ENCODE data around the gene USP17L17. TPM values are rescaled to one million over a fixed set of nuclear protein-coding genes. Genes with fewer than 3 reads are reported as not detected.
"Not testable (repeated sequence)": the region's sequence is repeated elsewhere in the genome, so short reads cannot be mapped to it uniquely, and the experiment has no call there.

USP17L17 gene
- polyA plus RNA-seq (ENCODE audit: insufficient read length in 3 of 3), result not detected

- not testable (repeated sequence) for DNase-seq (ENCODE audit: low read depth in 3 of 3, low spot score in 2 of 3)
These were observed at the start of gene USP17L17 for GRCh38 chr4:9243579-9243978. Gene USP17L17 (plus strand): TSS chr4:9243879. CDS start chr4:9243879, 0 bp downstream.

DNA sequence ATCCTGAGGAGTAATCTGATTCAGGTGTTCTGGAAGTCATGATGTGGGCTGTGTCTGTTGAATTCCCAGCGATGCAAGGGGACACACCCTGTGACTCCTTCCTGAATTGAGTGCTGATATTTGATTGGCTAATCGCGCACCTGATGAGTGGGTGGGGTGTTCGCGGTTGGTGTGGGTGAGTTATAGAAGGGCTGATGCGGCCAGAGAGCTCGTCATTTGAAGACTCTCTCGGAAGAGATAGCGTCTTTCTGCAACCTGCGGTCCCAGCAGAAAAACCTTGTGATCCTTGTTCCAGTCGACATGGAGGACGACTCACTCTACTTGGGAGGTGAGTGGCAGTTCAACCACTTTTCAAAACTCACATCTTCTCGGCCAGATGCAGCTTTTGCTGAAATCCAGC, 33.3 kb upstream of the USP17L17 start, which contains the start of gene USP17L10:
TSS of gene USP17L10 (plus strand) at position 301 of the 400 bp plus-strand sequence. CDS start at position 301, 0 bp downstream.
- not testable (repeated sequence) for DNase-seq (ENCODE audit: low read depth in 3 of 3, low spot score in 2 of 3)

DNA sequence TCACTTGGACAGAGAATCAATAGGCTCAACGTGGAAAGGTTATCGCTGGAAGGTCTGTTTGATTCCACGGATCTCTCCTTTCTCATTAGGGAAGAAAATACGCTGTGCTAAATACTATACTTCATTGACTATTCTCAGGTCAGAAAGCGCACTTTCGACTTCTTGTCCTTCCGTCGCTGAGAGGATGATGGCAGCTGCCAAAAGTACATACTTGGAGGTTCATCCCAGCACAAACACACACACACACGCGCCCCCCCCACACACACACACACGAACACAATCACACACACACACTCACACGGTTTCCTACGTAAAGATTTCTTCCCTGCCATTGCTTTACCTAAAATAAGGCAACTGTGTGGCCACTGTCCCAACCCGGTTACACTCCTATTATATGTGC, 29.0 kb upstream of the USP17L17 start:
- DNase-seq (ENCODE audit: low read depth in 3 of 3, low spot score in 2 of 3), result not testable (repeated sequence)

GRCh38 chr4:9215105-9215504, 28.6 kb upstream of the USP17L17 start, which contains the start of gene USP17L11:
Gene USP17L11 (plus strand): TSS chr4:9215405. CDS start chr4:9215405, 0 bp downstream.
- DNase-seq (ENCODE audit: low read depth in 3 of 3, low spot score in 2 of 3), result not testable (repeated sequence)

DNA sequence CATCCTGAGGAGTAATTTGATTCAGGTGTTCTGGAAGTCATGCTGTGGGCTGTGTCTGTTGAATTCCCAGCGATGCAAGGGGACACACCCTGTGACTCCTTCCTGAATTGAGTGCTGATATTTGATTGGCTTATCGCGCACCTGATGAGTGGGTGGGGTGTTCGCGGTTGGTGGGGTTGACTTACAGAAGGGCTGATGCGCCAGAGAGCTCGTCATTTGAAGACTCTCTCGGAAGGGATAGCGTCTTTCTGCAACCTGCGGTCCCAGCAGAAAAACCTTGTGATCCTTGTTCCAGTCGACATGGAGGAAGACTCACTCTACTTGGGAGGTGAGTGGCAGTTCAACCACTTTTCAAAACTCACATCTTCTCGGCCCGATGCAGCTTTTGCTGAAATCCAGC, 23.8 kb upstream of the USP17L17 start, which contains the start of gene USP17L12:
TSS of gene USP17L12 (plus strand) at position 301 of the 400 bp plus-strand sequence. CDS start at position 301, 0 bp downstream.
- DNase-seq (ENCODE audit: low read depth in 3 of 3, low spot score in 2 of 3), result not testable (repeated sequence)

GRCh38 chr4:9224596-9224995, 19.1 kb upstream of the USP17L17 start, which contains the start of gene USP17L13:
Gene USP17L13 (plus strand): TSS chr4:9224896. CDS start chr4:9224896, 0 bp downstream.
- DNase-seq (ENCODE audit: low read depth in 3 of 3, low spot score in 2 of 3), result not testable (repeated sequence)

- DNase-seq (ENCODE audit: low read depth in 3 of 3, low spot score in 2 of 3), result not testable (repeated sequence)
These were observed 13.4 kb upstream of the USP17L17 start for GRCh38 chr4:9230249-9230648.

- not testable (repeated sequence) for DNase-seq (ENCODE audit: low read depth in 3 of 3, low spot score in 2 of 3)
These were observed 9.6 kb upstream of the USP17L17 start, which contains the start of gene USP17L15 for GRCh38 chr4:9234085-9234484. Gene USP17L15 (plus strand): TSS chr4:9234385. CDS start chr4:9234385, 0 bp downstream.

DNA sequence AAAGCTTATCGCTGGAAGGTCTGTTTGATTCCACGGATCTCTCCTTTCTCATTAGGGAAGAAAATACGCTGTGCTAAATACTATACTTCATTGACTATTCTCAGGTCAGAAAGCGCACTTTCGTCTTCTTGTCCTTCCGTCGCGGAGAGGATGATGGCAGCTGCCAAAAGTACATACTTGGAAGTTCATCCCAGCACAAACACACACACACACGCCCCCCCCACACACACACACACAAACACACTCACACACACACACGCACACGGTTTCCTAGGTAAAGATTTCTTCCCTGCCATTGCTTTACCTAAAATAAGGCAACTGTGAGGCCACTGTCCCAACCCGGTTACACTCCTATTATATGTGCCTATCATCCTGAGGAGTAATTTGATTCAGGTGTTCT, 5.2 kb upstream of the USP17L17 start:
- DNase-seq (ENCODE audit: low read depth in 3 of 3, low spot score in 2 of 3), result not testable (repeated sequence)

DNA sequence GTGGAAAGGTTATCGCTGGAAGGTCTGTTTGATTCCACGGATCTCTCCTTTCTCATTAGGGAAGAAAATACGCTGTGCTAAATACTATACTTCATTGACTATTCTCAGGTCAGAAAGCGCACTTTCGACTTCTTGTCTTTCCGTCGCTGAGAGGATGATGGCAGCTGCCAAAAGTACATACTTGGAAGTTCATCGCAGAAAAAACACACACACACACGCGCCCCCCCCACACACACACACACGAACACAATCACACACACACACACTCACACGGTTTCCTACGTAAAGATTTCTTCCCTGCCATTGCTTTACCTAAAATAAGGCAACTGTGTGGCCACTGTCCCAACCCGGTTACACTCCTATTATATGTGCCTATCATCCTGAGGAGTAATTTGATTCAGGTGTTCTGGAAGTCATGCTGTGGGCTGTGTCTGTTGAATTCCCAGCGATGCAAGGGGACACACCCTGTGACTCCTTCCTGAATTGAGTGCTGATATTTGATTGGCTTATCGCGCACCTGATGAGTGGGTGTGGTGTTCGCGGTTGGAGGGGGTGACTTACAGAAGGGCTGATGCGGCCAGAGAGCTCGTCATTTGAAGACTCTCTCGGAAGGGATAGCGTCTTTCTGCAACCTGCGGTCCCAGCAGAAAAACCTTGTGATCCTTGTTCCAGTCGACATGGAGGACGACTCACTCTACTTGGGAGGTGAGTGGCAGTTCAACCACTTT, 4.4 kb downstream of the USP17L17 start, which contains the start of gene USP17L18:
TSS of gene USP17L18 (plus strand) at position 678 of the 728 bp plus-strand sequence. CDS start at position 678, 0 bp downstream.
- DNase-seq (ENCODE audit: low read depth in 3 of 3, low spot score in 2 of 3), result not testable (repeated sequence)

DNA sequence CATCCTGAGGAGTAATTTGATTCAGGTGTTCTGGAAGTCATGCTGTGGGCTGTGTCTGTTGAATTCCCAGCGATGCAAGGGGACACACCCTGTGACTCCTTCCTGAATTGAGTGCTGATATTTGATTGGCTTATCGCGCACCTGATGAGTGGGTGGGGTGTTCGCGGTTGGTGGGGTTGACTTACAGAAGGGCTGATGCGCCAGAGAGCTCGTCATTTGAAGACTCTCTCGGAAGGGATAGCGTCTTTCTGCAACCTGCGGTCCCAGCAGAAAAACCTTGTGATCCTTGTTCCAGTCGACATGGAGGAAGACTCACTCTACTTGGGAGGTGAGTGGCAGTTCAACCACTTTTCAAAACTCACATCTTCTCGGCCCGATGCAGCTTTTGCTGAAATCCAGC, 9.4 kb downstream of the USP17L17 start, which contains the start of gene USP17L19:
TSS of gene USP17L19 (plus strand) at position 301 of the 400 bp plus-strand sequence. CDS start at position 301, 0 bp downstream.
- DNase-seq (ENCODE audit: low read depth in 3 of 3, low spot score in 2 of 3), result not testable (repeated sequence)

GRCh38 chr4:9257824-9258223, 14.1 kb downstream of the USP17L17 start, which contains the start of gene USP17L20:
Gene USP17L20 (plus strand): TSS chr4:9258124. CDS start chr4:9258124, 0 bp downstream.
- DNase-seq (ENCODE audit: low read depth in 3 of 3, low spot score in 2 of 3), result not testable (repeated sequence)

DNA sequence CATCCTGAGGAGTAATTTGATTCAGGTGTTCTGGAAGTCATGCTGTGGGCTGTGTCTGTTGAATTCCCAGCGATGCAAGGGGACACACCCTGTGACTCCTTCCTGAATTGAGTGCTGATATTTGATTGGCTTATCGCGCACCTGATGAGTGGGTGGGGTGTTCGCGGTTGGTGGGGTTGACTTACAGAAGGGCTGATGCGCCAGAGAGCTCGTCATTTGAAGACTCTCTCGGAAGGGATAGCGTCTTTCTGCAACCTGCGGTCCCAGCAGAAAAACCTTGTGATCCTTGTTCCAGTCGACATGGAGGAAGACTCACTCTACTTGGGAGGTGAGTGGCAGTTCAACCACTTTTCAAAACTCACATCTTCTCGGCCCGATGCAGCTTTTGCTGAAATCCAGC, 18.9 kb downstream of the USP17L17 start, which contains the start of gene USP17L21:
TSS of gene USP17L21 (plus strand) at position 301 of the 400 bp plus-strand sequence. CDS start at position 301, 0 bp downstream.
- DNase-seq (ENCODE audit: low read depth in 3 of 3, low spot score in 2 of 3), result not testable (repeated sequence)

DNA sequence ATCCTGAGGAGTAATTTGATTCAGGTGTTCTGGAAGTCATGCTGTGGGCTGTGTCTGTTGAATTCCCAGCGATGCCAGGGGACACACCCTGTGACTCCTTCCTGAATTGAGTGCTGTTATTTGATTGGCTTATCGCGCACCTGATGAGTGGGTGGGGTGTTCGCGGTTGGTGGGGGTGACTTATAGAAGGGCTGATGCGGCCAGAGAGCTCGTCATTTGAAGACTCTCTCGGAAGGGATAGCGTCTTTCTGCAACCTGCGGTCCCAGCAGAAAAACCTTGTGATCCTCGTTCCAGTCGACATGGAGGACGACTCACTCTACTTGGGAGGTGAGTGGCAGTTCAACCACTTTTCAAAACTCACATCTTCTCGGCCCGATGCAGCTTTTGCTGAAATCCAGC, 23.6 kb downstream of the USP17L17 start, which contains the start of gene USP17L22:
TSS of gene USP17L22 (plus strand) at position 301 of the 400 bp plus-strand sequence. CDS start at position 301, 0 bp downstream.
- not testable (repeated sequence) for DNase-seq (ENCODE audit: low read depth in 3 of 3, low spot score in 2 of 3)

GRCh38 chr4:9271719-9272118, 28.0 kb downstream of the USP17L17 start:
- DNase-seq (ENCODE audit: low read depth in 3 of 3, low spot score in 2 of 3), result not testable (repeated sequence)

Other genes with a start within 250 kb of the USP17L17 start
- not detected for gene FAM90A26, start 73.5 kb upstream of the USP17L17 start, polyA plus RNA-seq (ENCODE audit: insufficient read length in 3 of 3)
- gene USP17L10, start 33.2 kb upstream of the USP17L17 start, polyA plus RNA-seq (ENCODE audit: insufficient read length in 3 of 3), result not detected
- gene USP17L11, start 28.5 kb upstream of the USP17L17 start, polyA plus RNA-seq (ENCODE audit: insufficient read length in 3 of 3), result not detected
- gene USP17L12, start 23.7 kb upstream of the USP17L17 start, polyA plus RNA-seq (ENCODE audit: insufficient read length in 3 of 3), result not detected
- gene USP17L13, start 19.0 kb upstream of the USP17L17 start, polyA plus RNA-seq (ENCODE audit: insufficient read length in 3 of 3), result not detected
- not detected for gene USP17L15, start 9.5 kb upstream of the USP17L17 start, polyA plus RNA-seq (ENCODE audit: insufficient read length in 3 of 3)
- not detected for gene USP17L18, start 4.8 kb downstream of the USP17L17 start, polyA plus RNA-seq (ENCODE audit: insufficient read length in 3 of 3)
- gene USP17L19, start 9.5 kb downstream of the USP17L17 start, polyA plus RNA-seq (ENCODE audit: insufficient read length in 3 of 3), result not detected
- not detected for gene USP17L20, start 14.2 kb downstream of the USP17L17 start, polyA plus RNA-seq (ENCODE audit: insufficient read length in 3 of 3)
- gene USP17L21, start 19.0 kb downstream of the USP17L17 start, polyA plus RNA-seq (ENCODE audit: insufficient read length in 3 of 3), result not detected
- not detected for gene USP17L22, start 23.7 kb downstream of the USP17L17 start, polyA plus RNA-seq (ENCODE audit: insufficient read length in 3 of 3)
- gene USP17L24, start 81.3 kb downstream of the USP17L17 start, polyA plus RNA-seq (ENCODE audit: insufficient read length in 3 of 3), result not detected
- not detected for gene USP17L25, start 86.0 kb downstream of the USP17L17 start, polyA plus RNA-seq (ENCODE audit: insufficient read length in 3 of 3)
- not detected for gene USP17L26, start 90.8 kb downstream of the USP17L17 start, polyA plus RNA-seq (ENCODE audit: insufficient read length in 3 of 3)
- gene USP17L5, start 95.5 kb downstream of the USP17L17 start, polyA plus RNA-seq (ENCODE audit: insufficient read length in 3 of 3), result not detected
- not detected for gene USP17L27, start 100.3 kb downstream of the USP17L17 start, polyA plus RNA-seq (ENCODE audit: insufficient read length in 3 of 3)
- not detected for gene USP17L28, start 105.0 kb downstream of the USP17L17 start, polyA plus RNA-seq (ENCODE audit: insufficient read length in 3 of 3)
- not detected for gene USP17L29, start 109.8 kb downstream of the USP17L17 start, polyA plus RNA-seq (ENCODE audit: insufficient read length in 3 of 3)
- gene USP17L30, start 119.2 kb downstream of the USP17L17 start, polyA plus RNA-seq (ENCODE audit: insufficient read length in 3 of 3), result not detected
- gene DEFB131A, start 200.5 kb downstream of the USP17L17 start, polyA plus RNA-seq (ENCODE audit: insufficient read length in 3 of 3), result not detected

All from right renal cortex interstitium (tissue), 3 donors.